NCI-H82 treated with DMSO at 0.1 percent for 48 hours (cell line): ENCODE data around the gene TTLL11.
"Not testable (repeated sequence)": the region's sequence is repeated elsewhere in the genome, so short reads cannot be mapped to it uniquely, and the experiment has no call there.

Experiments
- DNase-seq: peaks from one replicate; lab custom pipeline; 2025; ENCODE audit not compliant: unreplicated experiment; lab: John Stamatoyannopoulos, UW

TTLL11 gene

GRCh38 chr9:122085260-122085659, 7.8 kb downstream of the TTLL11 start:
- DNase-seq: no peak

GRCh38 chr9:122084026-122084675, 9.0 kb downstream of the TTLL11 start:
- no peak for DNase-seq

- no peak for DNase-seq
Measured at GRCh38 chr9:122080986-122081385, 12.1 kb downstream of the TTLL11 start.

GRCh38 chr9:122078557-122078956, 14.6 kb downstream of the TTLL11 start:
- no peak for DNase-seq

GRCh38 chr9:122076773-122077172, 16.3 kb downstream of the TTLL11 start:
- no peak for DNase-seq

GRCh38 chr9:122076117-122076516, 17.0 kb downstream of the TTLL11 start:
- no peak for DNase-seq

- no peak for DNase-seq
Measured at GRCh38 chr9:122075135-122076030, 17.7 kb downstream of the TTLL11 start.

GRCh38 chr9:122071715-122072114, 21.4 kb downstream of the TTLL11 start:
- no peak for DNase-seq

GRCh38 chr9:122070728-122071515, 22.2 kb downstream of the TTLL11 start:
- DNase-seq: no peak

GRCh38 chr9:122066680-122067079, 26.4 kb downstream of the TTLL11 start:
- not testable (repeated sequence) for DNase-seq

- DNase-seq: no peak
Measured at GRCh38 chr9:122065923-122066629, 27.0 kb downstream of the TTLL11 start.

- DNase-seq: no peak
Measured at GRCh38 chr9:122060481-122060880, 32.6 kb downstream of the TTLL11 start.

GRCh38 chr9:122059955-122060324, 33.2 kb downstream of the TTLL11 start:
- DNase-seq: no peak

GRCh38 chr9:122059214-122059954, 33.7 kb downstream of the TTLL11 start:
- no peak for DNase-seq

GRCh38 chr9:122058709-122059108, 34.4 kb downstream of the TTLL11 start:
- DNase-seq: peak; percentile 95

GRCh38 chr9:122058051-122058450, 35.1 kb downstream of the TTLL11 start:
- DNase-seq: peak; percentile 41

- no peak for DNase-seq
Measured at GRCh38 chr9:122057211-122057610, 35.9 kb downstream of the TTLL11 start.

- no peak for DNase-seq
Measured at GRCh38 chr9:122056484-122056883, 36.6 kb downstream of the TTLL11 start.

- no peak for DNase-seq
Measured at GRCh38 chr9:122055701-122056100, 37.4 kb downstream of the TTLL11 start.
